Measurements from ENCODE around the gene ARSD. TPM values are rescaled to one million over a fixed set of nuclear protein-coding genes. Genes with fewer than 3 reads are reported as not detected.

Gene ARSD
- polyA plus RNA-seq, 3 donors = 19.2 to 28.6 (median 19.7) TPM

DNA sequence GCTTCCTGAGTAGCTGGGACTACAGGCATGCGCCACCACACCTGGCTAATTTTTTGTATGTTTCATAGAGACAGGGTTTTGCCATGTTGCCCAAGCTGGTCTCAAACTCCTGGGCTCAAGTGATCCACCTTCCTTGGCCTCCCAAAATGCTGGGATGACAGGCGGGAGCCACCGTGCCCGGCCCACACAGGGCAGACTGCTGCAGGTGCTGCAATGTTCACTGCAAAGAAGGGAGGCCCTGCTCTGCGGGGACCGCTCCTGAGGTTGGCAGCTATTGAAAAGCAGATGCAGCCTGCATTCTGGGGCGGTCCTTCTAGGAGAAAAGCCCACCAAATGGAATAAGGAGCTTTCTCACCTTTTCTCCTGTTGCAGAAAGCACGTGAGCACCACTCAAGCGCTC is 5.0 kb downstream of the ARSD start:
- Histone ChIP-seq H3K4me3 (replicated peaks in 1 of 3; ENCODE audit: low read depth in 2 of 3, low read length in 3 of 3) (no peak overlapping the region), H3K9ac (ENCODE audit: insufficient read depth, low read length, poor library complexity, severe bottlenecking) (no peak overlapping the region), H3K27me3 (ENCODE audit: control insufficient read depth in 2 of 2, insufficient read depth in 2 of 2, low read length in 2 of 2) (no peaks in the 10 kb centered on the region), H3K27ac (ENCODE audit: low read depth in 1 of 2, low read length in 2 of 2) (no peak overlapping the region), H3K36me3 (replicated peaks in 1 of 2; ENCODE audit: control insufficient read depth in 1 of 2, insufficient read depth in 2 of 2, low read length in 2 of 2) (peaks cover 19 to 54% of the 10 kb centered on the region in 2 donors), H3K79me2 (ENCODE audit: insufficient read depth, low read length) (no peaks in the 10 kb centered on the region), H3K4me2 (replicated peaks; ENCODE audit: extremely low read depth, low read length, poor library complexity, severe bottlenecking) (no peak overlapping the region), H3K4me1 (ENCODE audit: control insufficient read depth in 1 of 2, insufficient read depth in 2 of 2, low read length in 2 of 2) (peaks cover 6 to 8% of the 10 kb centered on the region in 2 donors), H2AFZ (ENCODE audit: insufficient read depth, low read depth, low read length, poor library complexity, severe bottlenecking) (no peak overlapping the region), H4K20me1 (ENCODE audit: insufficient read depth, low read length) (no peaks in the 10 kb centered on the region), H3K9me3 (replicated peaks in 1 of 2; ENCODE audit: control insufficient read depth in 1 of 2, insufficient read depth in 1 of 2, low read length in 2 of 2) (no peaks in the 10 kb centered on the region)
- Mint-ChIP-seq H3K4me1 (peaks cover 11% of the 10 kb centered on the region), H3K4me3 (no peak overlapping the region), H3K27me3 (ENCODE audit: low read depth in 3 of 3) (peaks cover 0 to 2% (median 0%) of the 10 kb centered on the region in 3 donors), H3K27ac (peak overlapping the region in 1 of 7 donors; percentile 54), H3K36me3 (peaks cover 36 to 67% of the 10 kb centered on the region in 2 donors), H3K9me3 (peaks cover 0 to 1% (median 0%) of the 10 kb centered on the region in 7 donors)
- WGBS (ENCODE audit: insufficient coverage) = 100% methylated on average over 3 of the region's 9 CpGs
- no peak for DNase-seq
- no peak for TF ChIP-seq CTCF (IDR thresholded peaks at IDR 0.05)
- intact Hi-C loops (cut with micrococcal nuclease) = no loop called here

DNA sequence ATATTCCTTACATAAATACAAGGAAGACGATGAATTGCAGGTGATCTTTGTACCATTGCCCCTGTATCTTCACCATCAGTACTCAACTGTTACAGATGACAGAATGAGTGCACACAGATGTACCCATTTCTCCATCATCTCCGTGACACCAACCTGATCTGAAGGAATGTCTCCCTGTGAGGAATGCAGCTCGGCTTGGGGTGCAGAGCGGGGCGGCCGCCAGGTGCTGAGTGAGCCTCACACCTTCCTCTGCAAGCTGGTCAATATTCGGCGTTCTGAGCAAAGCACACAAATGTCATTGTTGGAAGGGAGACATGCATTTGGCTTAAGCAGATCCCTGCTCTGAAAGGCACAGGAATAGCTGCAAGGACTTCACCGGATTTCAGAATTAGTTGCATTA is 7.4 kb downstream of the ARSD start:
- no peak for DNase-seq
- H3K4me3 Mint-ChIP-seq = no peak overlapping the region
- H3K9ac ChIP-seq (ENCODE audit: insufficient read depth, low read length, poor library complexity, severe bottlenecking) = no peak overlapping the region
- H3K27me3 Mint-ChIP-seq (ENCODE audit: low read depth in 3 of 3) = peaks cover 0 to under 1% (median 0%) of the 10 kb centered on the region in 3 donors
- H3K9me3 Mint-ChIP-seq = peaks cover 0 to 13% (median 6%) of the 10 kb centered on the region in 7 donors
- no peaks in the 10 kb centered on the region for H3K4me1 ChIP-seq (ENCODE audit: control insufficient read depth in 1 of 2, insufficient read depth in 2 of 2, low read length in 2 of 2)
- TF ChIP-seq CTCF (IDR thresholded peaks at IDR 0.05) = no peak
- no peak overlapping the region for H3K27ac ChIP-seq (ENCODE audit: low read depth in 1 of 2, low read length in 2 of 2)
- H3K4me3 ChIP-seq (replicated peaks in 1 of 3; ENCODE audit: low read depth in 2 of 3, low read length in 3 of 3) = no peak overlapping the region
- H3K9me3 ChIP-seq (replicated peaks in 1 of 2; ENCODE audit: control insufficient read depth in 1 of 2, insufficient read depth in 1 of 2, low read length in 2 of 2) = peaks cover 4% of the 10 kb centered on the region in 2 donors
- H3K27ac Mint-ChIP-seq = peak overlapping the region in 1 of 7 donors; percentile 15
- no peak overlapping the region for H2AFZ ChIP-seq (ENCODE audit: insufficient read depth, low read depth, low read length, poor library complexity, severe bottlenecking)
- H3K4me2 ChIP-seq (replicated peaks; ENCODE audit: extremely low read depth, low read length, poor library complexity, severe bottlenecking) = no peak overlapping the region
- WGBS (ENCODE audit: insufficient coverage) = no CpG with 5 or more reads among the region's 9 CpGs
- peaks cover 8% of the 10 kb centered on the region for H3K4me1 Mint-ChIP-seq
- peaks cover 28 to 72% of the 10 kb centered on the region in 2 donors for H3K36me3 ChIP-seq (replicated peaks in 1 of 2; ENCODE audit: control insufficient read depth in 1 of 2, insufficient read depth in 2 of 2, low read length in 2 of 2)
- H3K27me3 ChIP-seq (ENCODE audit: control insufficient read depth in 2 of 2, insufficient read depth in 2 of 2, low read length in 2 of 2) = no peaks in the 10 kb centered on the region
- H3K79me2 ChIP-seq (ENCODE audit: insufficient read depth, low read length) = no peaks in the 10 kb centered on the region
- intact Hi-C loops (cut with micrococcal nuclease) = no loop called here
- H3K36me3 Mint-ChIP-seq = peaks cover 43 to 87% of the 10 kb centered on the region in 2 donors
- H4K20me1 ChIP-seq (ENCODE audit: insufficient read depth, low read length) = no peaks in the 10 kb centered on the region
